AML-193 (cell line): ENCODE data around the gene NABP2.
A peak's percentile ranks its signal among the peaks of the same experiment; 100 is the strongest.

Experiments used
- DNase-seq, 2 experiments: peaks; one replicate each; lab custom pipeline; 2025; lab: John Stamatoyannopoulos, UW

NABP2 gene

DNA sequence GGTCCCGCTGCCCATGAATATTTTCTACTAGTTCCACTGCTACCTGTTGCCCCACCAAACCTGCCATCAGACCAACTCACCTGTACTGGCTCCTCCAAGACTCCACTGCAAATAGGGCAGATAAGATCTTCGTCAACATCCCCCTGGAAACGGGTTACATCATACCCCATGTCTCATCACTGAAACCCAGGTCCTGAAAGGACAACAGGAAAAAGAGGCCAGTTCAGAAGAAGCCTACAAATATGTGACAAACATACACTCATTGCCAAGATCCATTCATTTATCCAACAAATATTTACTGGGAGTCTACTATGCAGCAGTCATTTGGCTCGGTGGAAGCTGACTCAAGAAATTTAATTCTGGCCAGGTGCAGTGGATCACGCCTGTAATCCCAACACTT, 10.3 kb upstream of the NABP2 start:
- no peak for DNase-seq

DNA sequence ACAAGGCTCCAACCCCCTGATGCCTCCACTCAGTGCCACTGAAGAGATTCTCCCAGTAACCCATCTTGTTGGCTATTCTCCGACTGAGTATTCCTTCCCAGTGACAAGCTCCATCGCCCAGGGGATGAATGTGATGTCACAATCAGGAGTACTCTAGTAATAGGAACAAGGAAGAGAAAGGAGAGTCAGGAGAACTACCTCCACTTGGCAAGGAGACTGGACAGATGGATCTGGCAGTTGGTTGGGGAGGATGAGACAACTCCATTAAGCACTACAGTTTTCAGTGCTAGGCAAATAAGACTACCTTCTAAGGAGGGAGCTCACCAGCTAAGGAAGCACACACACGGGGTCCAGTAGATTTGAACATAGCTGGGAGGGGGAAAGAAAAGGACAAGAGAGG, 7.7 kb upstream of the NABP2 start:
- DNase-seq: no peak

GRCh38 chr12:56219840-56220239, 4.3 kb upstream of the NABP2 start:
- no peak for DNase-seq

DNA sequence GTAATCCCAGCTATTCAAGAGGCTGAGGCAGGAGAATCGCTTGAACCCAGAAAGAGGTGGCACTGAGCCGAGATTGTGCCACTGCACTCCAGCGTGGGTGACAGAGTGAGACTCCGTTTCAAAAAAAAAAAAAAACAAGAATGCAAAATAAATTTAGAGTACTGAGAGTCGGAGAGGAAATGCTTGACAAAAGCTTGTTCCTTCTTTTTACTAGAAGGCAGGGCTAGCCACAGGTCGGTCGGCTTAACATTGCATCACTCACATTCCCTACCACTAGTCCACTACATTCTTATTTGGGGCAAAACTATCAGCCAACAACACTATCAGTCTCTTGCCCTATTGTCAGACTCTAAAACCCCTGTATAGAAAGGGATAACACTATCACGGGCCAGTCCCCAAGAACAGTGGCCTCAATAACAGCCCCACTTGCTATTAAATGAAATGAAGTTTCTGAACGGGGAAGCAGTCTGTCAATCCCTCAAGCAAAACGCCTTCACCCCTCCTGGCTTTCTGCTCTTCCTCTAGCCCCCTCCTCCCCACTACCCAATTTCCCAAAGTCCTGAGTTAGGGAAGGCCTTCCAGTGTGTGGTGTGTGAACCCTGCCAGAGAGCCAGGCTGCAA, 3.4 kb upstream of the NABP2 start:
- peak; percentile 82 to 87 for DNase-seq

DNA sequence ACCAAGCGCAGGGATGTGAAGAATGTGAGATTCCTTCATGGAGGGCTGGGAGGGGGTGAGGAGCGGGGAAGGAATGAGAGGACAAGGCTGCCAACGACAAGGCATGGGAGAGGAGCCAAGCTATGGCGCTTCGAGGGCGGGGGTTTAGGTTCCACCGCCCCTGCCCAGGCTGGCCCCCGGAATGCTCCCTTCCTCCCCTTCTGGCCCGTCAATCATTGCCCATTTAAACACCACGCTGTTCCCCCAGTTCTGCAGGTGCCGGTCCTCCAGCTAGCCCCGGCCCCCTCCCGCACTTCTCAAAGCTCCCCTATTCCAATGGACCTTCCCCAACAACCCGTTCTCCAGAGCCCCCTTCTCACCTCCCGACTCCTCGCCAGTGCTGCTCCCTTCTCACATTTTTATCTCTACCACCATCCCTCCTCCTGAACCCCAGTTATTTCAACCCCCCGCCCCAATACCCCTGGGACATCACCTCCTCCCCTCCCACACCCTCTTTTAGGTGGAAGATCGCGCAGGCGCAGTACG, 2.8 kb upstream of the NABP2 start:
- DNase-seq: no peak

- DNase-seq: peak; percentile 88 to 91
Observed at GRCh38 chr12:56221757-56222530, 2.2 kb upstream of the NABP2 start, which contains the start of gene RNF41. RNF41 (minus strand) TSS chr12:56221922; CDS start chr12:56214047, 7,875 bp downstream.

DNA sequence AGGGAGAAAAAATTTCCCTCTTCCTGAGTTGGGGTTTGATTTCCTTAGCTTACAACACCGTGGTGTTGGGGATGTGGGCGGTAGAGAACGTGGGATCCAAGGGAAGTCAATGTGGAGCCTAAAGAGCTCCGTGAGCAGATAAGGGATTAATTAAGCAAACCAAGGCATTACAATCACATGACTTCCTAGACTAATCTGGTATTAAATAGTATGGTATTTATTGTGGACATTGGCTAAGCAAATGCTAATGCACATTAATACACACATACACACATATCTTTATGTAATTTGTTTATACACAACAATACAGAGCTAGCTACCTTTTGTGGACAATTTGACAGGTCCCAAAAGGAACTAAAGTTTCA, 1.6 kb upstream of the NABP2 start:
- no peak for DNase-seq

GRCh38 chr12:56223571-56224101, 506 bp upstream of the NABP2 start:
- no peak for DNase-seq

- DNase-seq: no peak
Observed at GRCh38 chr12:56224954-56225353, 812 bp downstream of the NABP2 start.

- DNase-seq: no peak
Observed at GRCh38 chr12:56229082-56229481, 4.9 kb downstream of the NABP2 start.

DNA sequence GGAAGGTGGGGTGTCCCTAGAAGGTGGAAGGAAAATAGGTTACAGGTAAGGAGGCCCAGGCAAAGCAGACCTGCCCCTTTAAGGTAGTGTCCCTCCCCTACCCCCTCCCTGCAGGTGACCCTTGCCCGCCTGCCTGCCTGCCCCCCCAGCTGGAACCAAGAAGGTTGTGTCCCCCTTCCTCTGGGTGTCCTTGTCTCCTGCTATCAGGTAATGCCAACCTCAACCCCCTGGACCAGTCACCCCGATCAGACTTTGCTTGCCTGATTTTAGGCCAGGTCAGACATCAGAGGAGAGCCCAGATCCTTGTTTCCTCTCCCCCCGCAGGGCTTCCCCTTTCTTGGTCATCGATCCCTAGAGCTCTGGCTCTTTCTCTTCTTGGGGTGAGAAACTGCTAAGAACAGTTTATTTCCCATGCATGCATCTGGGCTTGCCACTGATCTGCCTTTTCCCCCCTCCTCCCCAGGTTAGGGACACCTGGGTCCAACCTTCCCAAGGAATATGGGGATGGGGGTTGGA, 5.8 kb downstream of the NABP2 start, which contains the start of gene SLC39A5:
SLC39A5 (plus strand) TSS at position 136 of the 516 bp plus-strand sequence. CDS start 1,224 bp downstream, outside the sequence.
- peak in 1 of 2 experiments; percentile 17 for DNase-seq

DNA sequence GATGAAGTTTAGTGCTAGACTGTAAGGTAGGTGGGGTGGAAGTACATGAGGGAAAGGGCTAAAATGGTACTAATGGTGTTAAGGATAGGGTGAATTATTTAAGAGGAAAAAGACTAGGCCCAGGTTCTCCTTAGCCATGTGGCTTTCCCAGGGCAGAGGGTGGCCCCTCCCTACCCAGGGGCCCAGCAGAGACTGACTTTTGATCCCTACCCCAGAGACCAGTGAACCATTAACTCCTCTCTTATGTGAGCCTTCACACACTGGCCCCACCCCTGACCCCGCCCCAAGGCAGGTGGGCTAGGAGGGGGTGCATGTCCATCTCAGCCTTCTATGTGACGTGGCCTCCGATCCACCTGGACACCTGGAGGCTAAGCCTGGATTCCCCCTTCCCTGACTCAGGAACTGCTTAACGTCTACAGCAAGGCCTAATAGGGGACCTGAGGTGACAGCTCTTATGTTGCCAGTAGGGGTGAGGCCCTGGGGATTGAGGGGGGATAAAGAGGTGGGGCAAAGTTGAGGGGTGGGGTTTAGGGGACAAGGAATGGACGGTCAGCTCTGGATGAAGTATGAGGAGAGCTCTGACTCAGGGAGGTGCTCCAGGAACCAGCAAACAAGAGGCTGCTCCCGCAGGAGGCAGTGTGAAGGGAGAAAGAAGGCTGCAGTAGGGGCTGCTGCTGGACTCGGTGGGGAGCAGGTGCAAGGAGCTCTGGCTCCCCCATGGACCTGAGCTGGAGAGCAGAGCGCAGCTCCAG, 6.5 kb downstream of the NABP2 start:
- no peak for DNase-seq

DNA sequence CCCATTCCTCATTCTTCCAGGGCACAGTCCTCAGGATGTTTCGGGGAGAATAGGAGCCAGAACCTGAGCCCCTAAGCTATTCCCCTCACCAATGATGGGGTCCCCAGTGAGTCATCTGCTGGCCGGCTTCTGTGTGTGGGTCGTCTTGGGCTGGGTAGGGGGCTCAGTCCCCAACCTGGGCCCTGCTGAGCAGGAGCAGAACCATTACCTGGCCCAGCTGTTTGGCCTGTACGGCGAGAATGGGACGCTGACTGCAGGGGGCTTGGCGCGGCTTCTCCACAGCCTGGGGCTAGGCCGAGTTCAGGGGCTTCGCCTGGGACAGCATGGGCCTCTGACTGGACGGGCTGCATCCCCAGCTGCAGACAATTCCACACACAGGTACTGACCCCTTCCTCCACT, 7.0 kb downstream of the NABP2 start:
- DNase-seq: no peak

DNA sequence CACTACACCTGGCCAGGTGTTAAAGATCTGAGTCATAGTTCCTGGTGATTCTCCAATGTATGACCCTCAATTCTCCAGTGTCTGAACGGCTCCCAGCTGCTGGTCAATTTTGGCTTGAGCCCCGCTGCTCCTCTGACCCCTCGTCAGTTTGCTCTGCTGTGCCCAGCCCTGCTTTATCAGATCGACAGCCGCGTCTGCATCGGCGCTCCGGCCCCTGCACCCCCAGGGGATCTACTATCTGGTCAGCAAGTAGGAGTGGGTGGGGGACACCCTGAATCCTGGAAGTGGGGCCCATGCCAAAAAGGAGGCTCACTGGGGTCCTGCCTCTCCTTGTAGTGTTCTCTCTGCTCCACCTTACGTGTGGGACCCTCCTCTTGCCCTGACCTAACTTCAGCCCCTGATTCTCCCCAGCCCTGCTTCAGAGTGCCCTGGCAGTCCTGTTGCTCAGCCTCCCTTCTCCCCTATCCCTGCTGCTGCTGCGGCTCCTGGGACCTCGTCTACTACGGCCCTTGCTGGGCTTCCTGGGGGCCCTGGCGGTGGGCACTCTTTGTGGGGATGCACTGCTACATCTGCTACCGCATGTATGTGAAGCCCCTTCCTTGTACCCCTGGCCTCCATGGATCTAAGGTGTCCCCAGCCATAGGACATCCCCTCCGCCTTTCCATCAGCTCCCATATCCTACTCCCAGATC, 10.7 kb downstream of the NABP2 start:
- no peak for DNase-seq

DNA sequence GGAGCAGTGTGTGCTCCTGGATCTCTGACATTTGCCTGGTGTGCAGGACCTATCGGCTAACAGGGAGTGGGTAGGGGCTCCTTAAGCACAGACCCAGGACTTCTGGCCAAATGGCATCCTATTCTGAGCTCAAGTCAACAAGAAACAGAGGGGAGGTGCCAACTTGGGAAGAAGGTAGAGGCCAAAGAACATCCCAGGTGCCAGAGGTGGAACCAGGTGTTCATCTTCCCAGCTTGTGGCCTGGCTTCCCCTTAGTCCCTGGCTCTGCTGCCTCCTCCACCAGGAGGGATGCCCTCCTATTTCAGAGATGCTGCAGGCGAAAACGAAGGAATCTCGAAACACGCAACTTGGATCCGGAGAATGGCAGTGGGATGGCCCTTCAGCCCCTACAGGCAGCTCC, 11.9 kb downstream of the NABP2 start:
- no peak for DNase-seq

- no peak for DNase-seq
Observed at GRCh38 chr12:56236985-56237384, 12.8 kb downstream of the NABP2 start.

DNA sequence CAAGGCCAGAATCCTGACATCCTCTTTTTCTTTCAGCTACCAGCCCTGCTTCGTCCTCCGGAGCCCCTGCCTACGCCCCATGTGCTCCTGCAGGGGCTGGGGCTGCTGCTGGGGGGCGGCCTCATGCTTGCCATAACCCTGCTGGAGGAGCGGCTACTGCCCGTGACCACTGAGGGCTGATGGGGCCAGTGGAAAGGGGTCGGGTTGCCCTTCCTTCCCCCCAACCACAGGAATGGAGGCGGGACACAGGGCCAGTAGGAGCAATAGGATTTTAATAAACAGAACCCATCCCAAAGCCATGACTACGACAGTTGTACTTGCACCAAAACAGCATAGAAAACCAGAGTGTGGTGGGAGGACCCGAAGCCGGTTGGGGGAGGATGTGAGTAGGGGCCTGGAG, 13.4 kb downstream of the NABP2 start:
- no peak for DNase-seq

DNA sequence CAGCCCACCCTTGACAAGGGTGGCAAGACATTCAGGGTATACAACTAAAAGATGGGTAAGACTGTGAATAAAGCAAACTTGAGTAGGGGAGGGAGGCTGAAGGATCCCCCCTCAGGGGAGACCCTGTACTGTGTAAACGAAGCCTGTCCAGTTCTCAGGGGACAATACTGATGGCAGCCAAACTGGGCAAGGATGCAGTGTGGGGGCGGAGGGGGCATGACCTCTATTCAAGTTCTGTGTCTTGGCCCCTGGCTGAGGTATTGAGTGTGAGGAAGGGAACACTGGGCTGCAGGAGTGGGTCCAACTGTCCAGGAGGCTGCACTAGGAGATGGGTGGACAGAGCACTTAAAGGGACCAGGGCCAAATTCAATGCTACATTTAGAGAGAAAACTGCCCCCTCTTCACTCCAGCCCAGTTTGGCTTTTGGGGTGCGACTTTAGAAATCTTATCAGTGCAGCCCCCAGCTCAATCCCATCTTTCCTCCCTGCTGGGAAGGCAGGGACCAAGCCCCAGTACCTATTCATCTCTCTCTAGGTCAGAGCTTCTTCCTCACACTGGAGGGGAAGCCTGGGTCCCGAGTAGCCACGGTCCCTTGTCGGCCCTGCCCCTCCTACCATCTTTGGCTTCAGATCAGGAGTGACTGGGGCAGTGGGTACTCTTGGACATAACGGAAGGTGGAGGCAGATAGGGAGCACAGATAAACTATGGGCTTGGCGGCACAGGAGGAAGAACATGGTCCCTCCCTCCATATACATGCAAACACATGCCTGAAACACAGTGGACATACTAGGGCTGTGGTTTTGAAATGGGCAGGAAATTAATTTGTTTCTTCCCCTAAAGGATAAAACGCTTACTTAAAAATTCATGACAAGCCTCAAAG, 17.5 kb downstream of the NABP2 start:
- DNase-seq: no peak

DNA sequence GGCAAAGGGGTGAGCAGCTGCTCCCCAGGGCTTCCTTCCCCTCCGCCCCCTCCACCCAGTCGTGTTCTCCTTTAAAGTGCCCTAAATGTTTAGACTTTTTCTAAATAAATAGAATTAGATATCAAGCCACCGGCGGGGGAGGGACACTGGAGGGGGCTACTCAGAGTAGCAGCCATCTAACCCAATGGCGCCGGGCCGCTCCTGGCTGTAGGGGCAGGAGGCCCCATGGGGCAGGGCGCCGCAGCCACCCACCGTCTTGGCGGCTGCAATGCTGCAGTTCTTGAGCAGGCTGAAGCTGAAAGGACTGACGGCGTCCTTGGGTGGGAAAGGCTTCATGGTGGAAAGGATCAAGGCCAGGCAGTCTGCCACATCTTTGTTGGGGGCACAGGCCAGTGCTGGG, 18.8 kb downstream of the NABP2 start:
- no peak for DNase-seq

- no peak for DNase-seq
Observed at GRCh38 chr12:56243731-56244181, 19.6 kb downstream of the NABP2 start.
